CD4-positive, CD25-positive, alpha-beta regulatory T cell (primary cell): ENCODE results near the gene NUP42. TPM values are rescaled to one million over a fixed set of nuclear protein-coding genes. Genes with fewer than 3 reads are reported as not detected.
"Not testable (repeated sequence)": the region's sequence is repeated elsewhere in the genome, so short reads cannot be mapped to it uniquely, and the experiment has no call there.

Experiments used
- ATAC-seq, 2 donors: fragments of 150-1000 bp; cut with Tn5 transposase; one replicate each; pipeline ENCODE4 v1.10.0; 2021; ENCODE audit warnings: low read depth in 2 of 2, moderate number of reproducible peaks in 2 of 2, moderate library complexity in 1 of 2
- DNase-seq, 3 donors: peaks; one replicate each; pipeline versions ENCODE4 v3.0.0 to v3.0.0-alpha.2; 2012 to 2022; ENCODE audit warnings: mixed read lengths in 1 of 3
- H3K27ac ChIP-seq: one replicate; pipeline ENCODE4 v1.7.0; 2013; ENCODE audit warnings: mild to moderate bottlenecking, low read length; ENCODE audit not compliant: insufficient read depth, poor library complexity, severe bottlenecking
- H3K27me3 ChIP-seq: one replicate; pipeline ENCODE4 v1.7.0; 2013; ENCODE audit warnings: low read length; ENCODE audit not compliant: control insufficient read depth, insufficient read depth
- H3K36me3 ChIP-seq: one replicate; pipeline ENCODE4 v1.7.0; 2013; ENCODE audit warnings: mild to moderate bottlenecking, low read length, moderate library complexity; ENCODE audit not compliant: control insufficient read depth, insufficient read depth
- H3K4me1 ChIP-seq: 2 replicates; pipeline ENCODE4 v1.7.0; 2013; ENCODE audit warnings: mild to moderate bottlenecking, low read length; ENCODE audit not compliant: insufficient read depth, control insufficient read depth, poor library complexity, severe bottlenecking
- H3K4me3 ChIP-seq: one replicate; pipeline ENCODE4 v1.7.0; 2013; ENCODE audit warnings: low read depth, mild to moderate bottlenecking, low read length, moderate library complexity
- H3K9me3 ChIP-seq, 2 experiments: 1 replicate in 1 of 2; 2 replicates in 1 of 2; pipeline ENCODE4 v1.7.0; 2013; ENCODE audit warnings: low read length in 2 of 2, mild to moderate bottlenecking in 1 of 2, moderate library complexity in 1 of 2; ENCODE audit not compliant: control insufficient read depth in 2 of 2
- H3K27ac Mint-ChIP-seq, 3 donors: one replicate each; pipeline ENCODE4 v1.8.0; 2020 to 2022; ENCODE audit warnings: mild to moderate bottlenecking in 3 of 3, mixed read lengths in 3 of 3, moderate library complexity in 2 of 3
- H3K27me3 Mint-ChIP-seq: one replicate; pipeline ENCODE4 v1.8.0; 2022; ENCODE audit warnings: mild to moderate bottlenecking, mixed read lengths
- H3K36me3 Mint-ChIP-seq: one replicate; pipeline ENCODE4 v1.8.0; 2020; ENCODE audit warnings: mixed read lengths
- H3K4me1 Mint-ChIP-seq, 4 donors: one replicate each; pipeline ENCODE4 v1.8.0; 2020 to 2022; ENCODE audit warnings: mixed read lengths in 4 of 4, mild to moderate bottlenecking in 1 of 4
- H3K4me3 Mint-ChIP-seq, 4 donors: one replicate each; pipeline ENCODE4 v1.8.0; 2020 to 2022; ENCODE audit warnings: mild to moderate bottlenecking in 4 of 4, mixed read lengths in 4 of 4, moderate library complexity in 3 of 4
- H3K9me3 Mint-ChIP-seq, 7 donors: one replicate each; pipeline ENCODE4 v1.8.0; 2020 to 2022; ENCODE audit warnings: mixed read lengths in 7 of 7, mild to moderate bottlenecking in 3 of 7, moderate library complexity in 2 of 7
- polyA plus RNA-seq, 4 donors: library from polyadenylated mRNA; unstranded; fragments of 300-500 nt; fragmentation: Illumina TruSeq; gene quantifications; one replicate each; pipeline ENCODE4 v1.2.3, GENCODE V29; 2021
- total RNA-seq: library from RNA; stranded (reverse); gene quantifications from one replicate; pipeline ENCODE4 v1.2.3, GENCODE V29; 2022

NUP42 gene
- total and polyA plus RNA-seq, 5 donors from 2014 or later: 25.6 to 55.6 (median 36.3) TPM

GRCh38 chr7:23184709-23185359 is 3.0 kb downstream of the NUP42 start:
- Mint-ChIP-seq H3K4me3 (peak overlapping the region in 2 of 4 donors; percentile 24 to 92), H3K36me3 (peaks cover 15% of the 10 kb centered on the region), H3K9me3 (peaks cover 0 to 2% (median 0%) of the 10 kb centered on the region in 7 donors), H3K4me1 (peaks cover 9 to 51% (median 27%) of the 10 kb centered on the region in 4 donors), H3K27me3 (no peaks in the 10 kb centered on the region), H3K27ac (peak overlapping the region in 1 of 3 donors; percentile 97)
- Histone ChIP-seq H3K27me3 (no peaks in the 10 kb centered on the region), H3K36me3 (peaks cover 33% of the 10 kb centered on the region), H3K4me1 (peaks cover 37% of the 10 kb centered on the region), H3K27ac (no peak overlapping the region), H3K9me3 (no peaks in the 10 kb centered on the region), H3K4me3 (peak overlapping the region; percentile 16)
- peak in 1 of 3 donors; percentile 28 for DNase-seq
- ATAC-seq: no peak

- H3K27ac Mint-ChIP-seq: no peak overlapping the region
- peaks cover 0 to 2% (median 0%) of the 10 kb centered on the region in 7 donors for H3K9me3 Mint-ChIP-seq
- DNase-seq (no peak), ATAC-seq (no peak)
- H3K4me3 ChIP-seq: no peak overlapping the region
- H3K27ac ChIP-seq: no peak overlapping the region
- H3K27me3 Mint-ChIP-seq: no peaks in the 10 kb centered on the region
- peaks cover 19% of the 10 kb centered on the region for H3K36me3 Mint-ChIP-seq
- no peak overlapping the region for H3K4me3 Mint-ChIP-seq
- no peaks in the 10 kb centered on the region for H3K27me3 ChIP-seq
- H3K4me1 Mint-ChIP-seq: peaks cover 9 to 45% (median 27%) of the 10 kb centered on the region in 4 donors
- no peaks in the 10 kb centered on the region for H3K9me3 ChIP-seq
- peaks cover 37% of the 10 kb centered on the region for H3K36me3 ChIP-seq
- peaks cover 37% of the 10 kb centered on the region for H3K4me1 ChIP-seq
Observed at GRCh38 chr7:23185980-23186379, 4.1 kb downstream of the NUP42 start.

DNA sequence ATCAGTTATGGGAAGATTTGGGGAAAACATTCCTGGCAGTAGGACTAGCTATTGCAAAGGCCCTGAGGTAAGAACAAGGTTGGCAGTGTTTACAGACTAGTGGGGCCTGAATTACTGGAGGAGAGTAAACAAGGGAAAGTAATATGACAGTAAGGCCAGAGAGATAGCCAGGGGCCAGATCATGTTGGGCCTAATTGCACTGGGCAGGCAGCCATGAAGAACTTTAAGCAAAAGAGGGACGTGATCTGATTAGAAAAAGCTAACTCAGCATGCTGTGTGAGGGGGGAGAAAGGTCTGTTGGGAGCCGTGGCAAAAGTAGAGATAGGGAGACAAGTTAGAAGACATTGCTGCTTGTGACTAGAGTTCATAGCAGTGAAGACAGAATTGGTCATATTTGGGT is 9.2 kb downstream of the NUP42 start:
- H3K9me3 ChIP-seq: no peaks in the 10 kb centered on the region
- no peak overlapping the region for H3K27ac ChIP-seq
- H3K9me3 Mint-ChIP-seq: peaks cover 0 to 2% (median 0%) of the 10 kb centered on the region in 7 donors
- H3K4me3 Mint-ChIP-seq: no peak overlapping the region
- no peak overlapping the region for H3K27ac Mint-ChIP-seq
- peaks cover 4 to 10% (median 6%) of the 10 kb centered on the region in 4 donors for H3K4me1 Mint-ChIP-seq
- no peak for ATAC-seq
- H3K4me1 ChIP-seq: no peaks in the 10 kb centered on the region
- no peak for DNase-seq
- H3K4me3 ChIP-seq: no peak overlapping the region
- peaks cover 28% of the 10 kb centered on the region for H3K36me3 Mint-ChIP-seq
- no peaks in the 10 kb centered on the region for H3K27me3 ChIP-seq
- H3K27me3 Mint-ChIP-seq: no peaks in the 10 kb centered on the region
- H3K36me3 ChIP-seq: peaks cover 43% of the 10 kb centered on the region

DNA sequence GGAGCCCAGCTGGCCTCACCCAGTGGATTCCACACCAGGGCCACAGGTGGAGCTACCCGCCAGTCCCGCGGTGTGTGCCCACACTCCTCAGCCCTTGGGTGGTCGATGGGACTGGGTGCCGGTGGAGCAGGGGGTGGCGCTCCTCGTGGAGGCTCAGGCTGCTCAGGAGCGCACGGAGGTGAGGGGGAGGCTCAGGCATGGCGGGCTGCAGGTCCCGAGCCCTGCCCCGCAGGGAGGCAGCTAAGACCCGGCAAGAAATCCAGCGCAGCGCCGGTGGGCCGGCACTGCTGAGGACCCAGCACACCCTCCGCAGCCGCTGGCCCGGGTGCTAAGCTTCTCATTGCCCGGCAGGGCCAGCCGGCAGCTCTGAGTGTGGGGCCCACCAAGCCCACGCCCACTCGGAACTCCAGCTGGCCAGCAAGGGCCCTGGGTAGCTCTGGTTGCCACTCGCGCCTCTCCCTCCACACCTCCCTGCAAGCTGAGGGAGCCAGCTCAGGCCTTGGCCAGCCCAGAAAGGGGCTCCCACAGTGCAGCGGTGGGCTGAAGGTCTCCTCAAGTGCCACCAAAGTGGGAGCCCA is 11.9 kb downstream of the NUP42 start:
- not testable (repeated sequence) for H3K27me3 Mint-ChIP-seq, H3K27me3 ChIP-seq, ATAC-seq, H3K4me3 ChIP-seq, H3K27ac ChIP-seq, H3K27ac Mint-ChIP-seq, H3K4me1 ChIP-seq, H3K4me1 Mint-ChIP-seq, H3K9me3 Mint-ChIP-seq, H3K4me3 Mint-ChIP-seq, DNase-seq, H3K9me3 ChIP-seq
- peaks cover 37% of the 10 kb centered on the region for H3K36me3 ChIP-seq
- H3K36me3 Mint-ChIP-seq: peaks cover 32% of the 10 kb centered on the region

- H3K4me1 Mint-ChIP-seq: peaks cover 0 to 4% (median 3%) of the 10 kb centered on the region in 4 donors
Observed at GRCh38 chr7:23196306-23196705, 14.5 kb downstream of the NUP42 start.

DNA sequence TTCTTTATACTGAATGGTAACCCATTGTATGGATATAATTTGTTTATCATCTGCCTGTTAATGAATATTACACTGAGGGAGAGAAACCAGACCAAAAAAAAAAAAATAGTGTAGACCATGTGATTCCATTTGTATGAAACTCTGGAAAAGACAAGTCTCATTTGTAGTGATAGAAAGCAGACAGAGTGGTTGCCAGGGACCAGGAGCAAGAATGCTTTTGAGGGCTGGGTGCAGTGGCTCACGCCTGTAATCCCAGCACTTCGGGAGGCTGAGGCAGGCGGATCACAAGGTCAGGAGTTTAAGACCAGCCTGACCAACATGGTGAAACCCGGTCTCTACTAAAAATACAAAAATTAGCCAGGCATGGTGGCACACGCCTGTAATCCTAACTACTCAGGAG is 15.9 kb downstream of the NUP42 start:
- H3K27ac Mint-ChIP-seq: peak overlapping the region in 2 of 3 donors; percentile 16 to 52
- H3K4me1 ChIP-seq: not testable (repeated sequence)

More at GRCh38 chr7:23196306-23196705, 14.5 kb downstream of the NUP42 start:
- peaks cover 0 to under 1% (median 0%) of the 10 kb centered on the region in 7 donors for H3K9me3 Mint-ChIP-seq
- H3K36me3 ChIP-seq: peaks cover 53% of the 10 kb centered on the region
- H3K27ac Mint-ChIP-seq: no peak overlapping the region
- ATAC-seq (no peak), DNase-seq (no peak)
- no peaks in the 10 kb centered on the region for H3K9me3 ChIP-seq
- no peak overlapping the region for H3K4me3 Mint-ChIP-seq
- H3K27ac ChIP-seq: no peak overlapping the region
- H3K36me3 Mint-ChIP-seq: peaks cover 40% of the 10 kb centered on the region
- H3K4me3 ChIP-seq: no peak overlapping the region
- no peaks in the 10 kb centered on the region for H3K27me3 ChIP-seq
- no peaks in the 10 kb centered on the region for H3K4me1 ChIP-seq
- no peaks in the 10 kb centered on the region for H3K27me3 Mint-ChIP-seq

GRCh38 chr7:23200331-23200730 is 18.5 kb downstream of the NUP42 start:
- H3K4me1 Mint-ChIP-seq: peaks cover 0 to 5% (median under 1%) of the 10 kb centered on the region in 4 donors
- Histone ChIP-seq H3K4me1 (no peaks in the 10 kb centered on the region), H3K27me3 (peaks cover 2% of the 10 kb centered on the region), H3K4me3 (no peak overlapping the region), H3K27ac (no peak overlapping the region), H3K9me3 (no peaks in the 10 kb centered on the region), H3K36me3 (peaks cover 47% of the 10 kb centered on the region)
- H3K36me3 Mint-ChIP-seq: peaks cover 44% of the 10 kb centered on the region
- no peak overlapping the region for H3K4me3 Mint-ChIP-seq
- DNase-seq (no peak), ATAC-seq (no peak)
- H3K27ac Mint-ChIP-seq: no peak overlapping the region
- H3K27me3 Mint-ChIP-seq: peaks cover 2% of the 10 kb centered on the region
- H3K9me3 Mint-ChIP-seq: no peaks in the 10 kb centered on the region

More for the DNA sequence above, 15.9 kb downstream of the NUP42 start:
- H3K36me3 ChIP-seq: peaks cover 50% of the 10 kb centered on the region
- not testable (repeated sequence) for H3K27ac ChIP-seq, H3K4me3 ChIP-seq, H3K9me3 ChIP-seq, H3K27me3 ChIP-seq, H3K9me3 Mint-ChIP-seq, H3K4me3 Mint-ChIP-seq, ATAC-seq, H3K4me1 Mint-ChIP-seq, DNase-seq, H3K27me3 Mint-ChIP-seq
- peaks cover 41% of the 10 kb centered on the region for H3K36me3 Mint-ChIP-seq

- Mint-ChIP-seq H3K27ac (no peak overlapping the region), H3K4me3 (no peak overlapping the region), H3K9me3 (no peaks in the 10 kb centered on the region), H3K27me3 (peaks cover 22% of the 10 kb centered on the region), H3K36me3 (peaks cover 27% of the 10 kb centered on the region), H3K4me1 (peaks cover 0 to 11% (median 5%) of the 10 kb centered on the region in 4 donors)
- H3K4me3 ChIP-seq: no peak overlapping the region
- no peaks in the 10 kb centered on the region for H3K4me1 ChIP-seq
- no peak overlapping the region for H3K27ac ChIP-seq
- H3K9me3 ChIP-seq: no peaks in the 10 kb centered on the region
- no peak for ATAC-seq
- peaks cover 28% of the 10 kb centered on the region for H3K36me3 ChIP-seq
- peaks cover 2% of the 10 kb centered on the region for H3K27me3 ChIP-seq
- DNase-seq: no peak
Observed at GRCh38 chr7:23204241-23204640, 22.4 kb downstream of the NUP42 start.
